Muscle layer of colon (tissue), 2 donors: ENCODE measurements around the gene CNOT8.

ENCODE experiments used
- H3K27ac ChIP-seq: one replicate; pipeline ENCODE4 v1.7.0; 2013; ENCODE audit warnings: low read depth, mild to moderate bottlenecking, low read length, moderate library complexity
- H3K27me3 ChIP-seq, 2 donors: one replicate each; pipeline ENCODE4 v1.7.0; 2013; ENCODE audit warnings: low read length in 2 of 2, mild to moderate bottlenecking in 2 of 2; ENCODE audit not compliant: insufficient read depth in 2 of 2, control insufficient read depth in 1 of 2
- H3K36me3 ChIP-seq: one replicate; pipeline ENCODE4 v1.7.0; 2013; ENCODE audit warnings: mild to moderate bottlenecking, low read length; ENCODE audit not compliant: insufficient read depth
- H3K4me1 ChIP-seq: one replicate; pipeline ENCODE4 v1.7.0; 2013; ENCODE audit warnings: mild to moderate bottlenecking, low read length; ENCODE audit not compliant: insufficient read depth
- H3K4me3 ChIP-seq, 2 donors: one replicate each; pipeline ENCODE4 v1.7.0; 2013; ENCODE audit warnings: low read length in 2 of 2, low read depth in 1 of 2, mild to moderate bottlenecking in 1 of 2, moderate library complexity in 1 of 2
- H3K9ac ChIP-seq: one replicate; pipeline ENCODE4 v1.7.0; 2013; ENCODE audit warnings: low read length
- H3K9me3 ChIP-seq: one replicate; pipeline ENCODE4 v1.7.0; 2013; ENCODE audit warnings: mild to moderate bottlenecking, low read length
- donor health status: abdominal sarcoma.
- donor health status: Adenocarcinoma of cecum.

The CNOT8 gene

GRCh38 chr5:154836225-154836624, 22.2 kb upstream of the CNOT8 start:
- Histone ChIP-seq H3K9me3 (no peaks in the 10 kb centered on the region), H3K9ac (no peak overlapping the region), H3K4me3 (no peak overlapping the region), H3K36me3 (peaks cover 26% of the 10 kb centered on the region), H3K27me3 (no peaks in the 10 kb centered on the region), H3K27ac (peak overlapping the region; percentile 34), H3K4me1 (peaks cover 20% of the 10 kb centered on the region)

GRCh38 chr5:154837009-154837901, 21.2 kb upstream of the CNOT8 start:
- Histone ChIP-seq H3K9me3 (no peaks in the 10 kb centered on the region), H3K27me3 (no peaks in the 10 kb centered on the region), H3K36me3 (peaks cover 20% of the 10 kb centered on the region), H3K4me3 (no peak overlapping the region), H3K4me1 (peaks cover 22% of the 10 kb centered on the region), H3K27ac (peak overlapping the region; percentile 19), H3K9ac (no peak overlapping the region)

GRCh38 chr5:154840435-154841272, 17.8 kb upstream of the CNOT8 start:
- Histone ChIP-seq H3K9me3 (no peaks in the 10 kb centered on the region), H3K4me3 (no peak overlapping the region), H3K4me1 (peaks cover 37% of the 10 kb centered on the region), H3K27ac (no peak overlapping the region), H3K9ac (no peak overlapping the region), H3K27me3 (no peaks in the 10 kb centered on the region), H3K36me3 (peaks cover 25% of the 10 kb centered on the region)

- Histone ChIP-seq H3K9me3 (no peaks in the 10 kb centered on the region), H3K27ac (no peak overlapping the region), H3K36me3 (peaks cover 21% of the 10 kb centered on the region), H3K9ac (no peak overlapping the region), H3K27me3 (no peaks in the 10 kb centered on the region), H3K4me1 (peaks cover 35% of the 10 kb centered on the region), H3K4me3 (no peak overlapping the region)
Measured at GRCh38 chr5:154841273-154841661, 17.2 kb upstream of the CNOT8 start.

- no peak overlapping the region for H3K9ac ChIP-seq
- H3K27me3 ChIP-seq, result no peaks in the 10 kb centered on the region
- no peak overlapping the region for H3K4me3 ChIP-seq
- H3K36me3 ChIP-seq, result peaks cover 6% of the 10 kb centered on the region
- H3K4me1 ChIP-seq, result peaks cover 30% of the 10 kb centered on the region
- H3K27ac ChIP-seq, result no peak overlapping the region
- H3K9me3 ChIP-seq, result no peaks in the 10 kb centered on the region
Measured at GRCh38 chr5:154842689-154843530, 15.5 kb upstream of the CNOT8 start.

- Histone ChIP-seq H3K4me3 (no peak overlapping the region), H3K27me3 (no peaks in the 10 kb centered on the region), H3K9me3 (no peaks in the 10 kb centered on the region), H3K27ac (no peak overlapping the region), H3K9ac (no peak overlapping the region), H3K36me3 (peaks cover 4% of the 10 kb centered on the region), H3K4me1 (peaks cover 37% of the 10 kb centered on the region)
Measured at GRCh38 chr5:154844809-154845208, 13.6 kb upstream of the CNOT8 start.

GRCh38 chr5:154849264-154849785, 9.1 kb upstream of the CNOT8 start:
- Histone ChIP-seq H3K4me1 (peaks cover 37% of the 10 kb centered on the region), H3K9me3 (no peaks in the 10 kb centered on the region), H3K9ac (peak overlapping the region; percentile 83), H3K36me3 (no peaks in the 10 kb centered on the region), H3K4me3 (peak overlapping the region; percentile 49 to 74), H3K27ac (peak overlapping the region; percentile 79), H3K27me3 (no peaks in the 10 kb centered on the region)

- Histone ChIP-seq H3K27ac (peak overlapping the region; percentile 79), H3K4me3 (peak overlapping the region; percentile 49 to 74), H3K9ac (peak overlapping the region; percentile 83), H3K36me3 (no peaks in the 10 kb centered on the region), H3K4me1 (peaks cover 34% of the 10 kb centered on the region), H3K9me3 (no peaks in the 10 kb centered on the region), H3K27me3 (no peaks in the 10 kb centered on the region)
Measured at GRCh38 chr5:154849791-154850201, 8.6 kb upstream of the CNOT8 start.

GRCh38 chr5:154850255-154851062, 8.0 kb upstream of the CNOT8 start, which contains the start of gene FAXDC2:
Gene FAXDC2 (minus strand): TSS chr5:154850603. CDS start chr5:154838178, 12,425 bp downstream.
- Histone ChIP-seq H3K27me3 (no peaks in the 10 kb centered on the region), H3K36me3 (no peaks in the 10 kb centered on the region), H3K4me3 (peak within 1 kb of the TSS; percentile 49 to 74), H3K27ac (peak within 1 kb of the TSS; percentile 79), H3K9ac (peak within 1 kb of the TSS; percentile 83), H3K9me3 (no peaks in the 10 kb centered on the region), H3K4me1 (peaks cover 27% of the 10 kb centered on the region)

- Histone ChIP-seq H3K27me3 (no peaks in the 10 kb centered on the region), H3K27ac (peak overlapping the region; percentile 55), H3K36me3 (no peaks in the 10 kb centered on the region), H3K4me1 (peaks cover 21% of the 10 kb centered on the region), H3K9ac (no peak overlapping the region), H3K4me3 (no peak overlapping the region), H3K9me3 (no peaks in the 10 kb centered on the region)
Measured at GRCh38 chr5:154851351-154851750, 7.1 kb upstream of the CNOT8 start.
